ENCODE results near the gene FAM124A. TPM values are rescaled to one million over a fixed set of nuclear protein-coding genes. Genes with fewer than 3 reads are reported as not detected.

FAM124A gene
- total and polyA plus RNA-seq, 10 of the 15 experiments (the other 5 are each of a cell fraction or from before 2014, with no cell fraction given), result not detected

GRCh38 chr13:51330791-51331190, 108.6 kb downstream of the FAM124A start (continued):
- TF ChIP-seq ZNF592 (IDR thresholded peaks at IDR 0.05), result no peak
- no peak for TF ChIP-seq ELK1 (IDR thresholded peaks at IDR 0.05; ENCODE audit: low read depth, low read length)
- peak; percentile 95 for TF ChIP-seq MEF2B (IDR thresholded peaks at IDR 0.05; ENCODE audit: partially characterized antibody, poor library complexity, severe bottlenecking)
- TF ChIP-seq PAX5 (IDR thresholded peaks at IDR 0.05; ENCODE audit: borderline replicate concordance, low read depth, low read length), result peak; percentile 84
- TF ChIP-seq FOS (IDR thresholded peaks at IDR 0.05; ENCODE audit: borderline replicate concordance, extremely low read depth, insufficient read length), result no peak
- peak; percentile 42; the same call in 1 of the 2 replicates for TF ChIP-seq TCF3 (IDR thresholded peaks at IDR 0.05; ENCODE audit: borderline replicate concordance, insufficient read depth, low read depth, low read length)
- TF ChIP-seq IRF4 (IDR thresholded peaks at IDR 0.05; ENCODE audit: low read depth, low read length), result peak; percentile 72
- TF ChIP-seq BMI1 (IDR thresholded peaks at IDR 0.05; ENCODE audit: borderline replicate concordance), result peak; percentile 81
- peak; percentile 77 for TF ChIP-seq ATF2 (IDR thresholded peaks at IDR 0.05; ENCODE audit: low read length)
- TF ChIP-seq NFIC (IDR thresholded peaks at IDR 0.05; ENCODE audit: low read depth, low read length), result peak; percentile 84
- no peak for TF ChIP-seq PBX3 (IDR thresholded peaks at IDR 0.05; ENCODE audit: insufficient replicate concordance, low read depth, low read length)
- no peak for TF ChIP-seq ZNF274 (IDR thresholded peaks at IDR 0.05; ENCODE audit: insufficient read depth, insufficient read length)
- TF ChIP-seq JUND (IDR thresholded peaks at IDR 0.05; ENCODE audit: low read depth, low read length), result no peak
- TF ChIP-seq RAD21 (IDR thresholded peaks at IDR 0.05; ENCODE audit: insufficient read depth, low read depth, low read length), result no peak
- TF ChIP-seq ZNF384 (IDR thresholded peaks at IDR 0.05; ENCODE audit: borderline replicate concordance, low read depth, low read length), result no peak
- peak in 1 of 2 experiments; percentile 70; a peak in 2 of 4 replicates for TF ChIP-seq BHLHE40 (IDR thresholded peaks at IDR 0.05; ENCODE audit: borderline replicate concordance in 1 of 2, low read depth in 2 of 2, low read length in 1 of 2)
- TF ChIP-seq GATAD2B (conservative IDR thresholded peaks at IDR 0.05; ENCODE audit: low read depth), result peak; percentile 95
- peak; percentile 75 for TF ChIP-seq CREB1 (IDR thresholded peaks at IDR 0.05; ENCODE audit: low read depth)
- TF ChIP-seq EP300 (IDR thresholded peaks at IDR 0.05; ENCODE audit: borderline replicate concordance in 1 of 2, control insufficient read depth in 1 of 2, low read depth in 2 of 2, low read length in 2 of 2), result peak; percentile 84 to 89; a peak in 3 of 4 replicates
- TF ChIP-seq IRF3 (IDR thresholded peaks at IDR 0.05), result no peak
- TF ChIP-seq FOXK2 (IDR thresholded peaks at IDR 0.05), result no peak

Measured in GM12878 (cell line).